ENCODE results near the gene CHPF2. TPM values are rescaled to one million over a fixed set of nuclear protein-coding genes. Genes with fewer than 3 reads are reported as not detected.

The CHPF2 gene
- total RNA-seq, 2 experiments from 2014 or later, result 23.7 to 27.3 TPM

GRCh38 chr7:151226560-151226874, 5.8 kb upstream of the CHPF2 start:
- TF ChIP-seq CTCF (IDR thresholded peaks at IDR 0.05), result no peak
- no peak for DNase-seq
- Mint-ChIP-seq H3K27me3 (no peaks in the 10 kb centered on the region), H3K4me1 (ENCODE audit: low read depth) (peaks cover 28% of the 10 kb centered on the region), H3K36me3 (ENCODE audit: low read depth) (peaks cover 41% of the 10 kb centered on the region), H3K4me3 (peak overlapping the region; percentile 99), H3K9me3 (no peaks in the 10 kb centered on the region), H3K27ac (peak overlapping the region; percentile 96)
- ATAC-seq, result peak; percentile 12
- intact Hi-C loops (cut with micrococcal nuclease), result no loop called here
- CTCF ChIA-PET, result interaction anchor here (0.9 to 5.0 kb wide), 13 partner anchors 10 to 125 kb away, joined by 3 to 44 read pairs (median 4); no protein-coding TSS in a partner anchor
- POLR2A ChIA-PET, result interaction anchor here (1.2 to 2.7 kb wide), 8 partner anchors 12 to 208 kb away, joined by 3 to 22 read pairs (median 4); partner anchors contain the start of gene H2BK1

GRCh38 chr7:151226875-151227782, 5.2 kb upstream of the CHPF2 start, which contains the start of gene ABCF2:
TSS of gene ABCF2 (minus strand) at chr7:151227205. CDS start at chr7:151226458, 747 bp downstream.
- Mint-ChIP-seq H3K9me3 (no peaks in the 10 kb centered on the region), H3K4me3 (peak within 1 kb of the TSS; percentile 99), H3K36me3 (ENCODE audit: low read depth) (peaks cover 39% of the 10 kb centered on the region), H3K4me1 (ENCODE audit: low read depth) (peaks cover 34% of the 10 kb centered on the region), H3K27me3 (no peaks in the 10 kb centered on the region), H3K27ac (peak within 1 kb of the TSS; percentile 96)
- peak; percentile 99 for ATAC-seq
- TF ChIP-seq CTCF (IDR thresholded peaks at IDR 0.05), result no peak
- peak; percentile 100 for DNase-seq
- CTCF ChIA-PET, result interaction anchor here (0.9 to 5.0 kb wide), 15 partner anchors 8 to 124 kb away, joined by 3 to 44 read pairs (median 4); no protein-coding TSS in a partner anchor
- POLR2A ChIA-PET, result interaction anchor here (0.6 to 2.7 kb wide), 12 partner anchors 7 to 208 kb away, joined by 3 to 22 read pairs (median 4); partner anchors contain the start of genes GBX1 and H2BK1
- intact Hi-C loops (cut with micrococcal nuclease), result no loop called here

GRCh38 chr7:151228024-151228866, 4.0 kb upstream of the CHPF2 start:
- DNase-seq (no peak), ATAC-seq (no peak)
- H3K9me3 Mint-ChIP-seq, result no peaks in the 10 kb centered on the region
- no peaks in the 10 kb centered on the region for H3K27me3 Mint-ChIP-seq
- H3K27ac Mint-ChIP-seq, result peak overlapping the region; percentile 96
- H3K4me3 Mint-ChIP-seq, result peak overlapping the region; percentile 99
- intact Hi-C loops (cut with micrococcal nuclease), result no loop called here
- ChIA-PET CTCF (interaction anchor here (0.9 to 5.0 kb wide), 7 partner anchors 9 to 118 kb away, joined by 3 to 44 read pairs (median 3); no protein-coding TSS in a partner anchor), POLR2A (interaction anchor here (0.6 to 2.7 kb wide), 7 partner anchors 8 to 61 kb away, joined by 3 to 9 read pairs (median 4); partner anchors contain the start of gene GBX1)
- H3K4me1 Mint-ChIP-seq (ENCODE audit: low read depth), result peaks cover 36% of the 10 kb centered on the region
- TF ChIP-seq CTCF (IDR thresholded peaks at IDR 0.05), result no peak
- peaks cover 37% of the 10 kb centered on the region for H3K36me3 Mint-ChIP-seq (ENCODE audit: low read depth)

GRCh38 chr7:151229249-151229648, 3.0 kb upstream of the CHPF2 start:
- Mint-ChIP-seq H3K27ac (no peak overlapping the region), H3K27me3 (no peaks in the 10 kb centered on the region), H3K4me3 (no peak overlapping the region), H3K36me3 (ENCODE audit: low read depth) (peaks cover 37% of the 10 kb centered on the region), H3K9me3 (no peaks in the 10 kb centered on the region), H3K4me1 (ENCODE audit: low read depth) (peaks cover 41% of the 10 kb centered on the region)
- ATAC-seq (no peak), DNase-seq (no peak)
- ChIA-PET CTCF (interaction anchor here (5.0 kb wide), 1 partner anchor 15 kb away, joined by 44 read pairs; no protein-coding TSS in a partner anchor), POLR2A (no interaction called here)
- intact Hi-C loops (cut with micrococcal nuclease), result no loop called here
- TF ChIP-seq CTCF (IDR thresholded peaks at IDR 0.05), result no peak
